HepG2 (cell line): Measurements from ENCODE around the gene KIAA1614. TPM values are rescaled to one million over a fixed set of nuclear protein-coding genes. Genes with fewer than 3 reads are reported as not detected.

Source experiments
- ARID2 ChIP-seq: sonication (generic); formaldehyde crosslinking; IDR thresholded peaks from 2 replicates; pipeline ENCODE4 v1.8.1; 2022; ENCODE audit warnings: mild to moderate bottlenecking, missing genetic modification reagents, borderline replicate concordance
- ATF7 ChIP-seq, 2 experiments: fragments of 450-650 bp in 1 of 2; sonication (generic) in 1 of 2; formaldehyde crosslinking in 1 of 2; IDR thresholded peaks; 2 replicates each; pipeline versions ENCODE4 v1.4.0 to v1.6.1; 2016 to 2020; ENCODE audit warnings: antibody characterized with exemption in 1 of 2, mild to moderate bottlenecking in 1 of 2, missing genetic modification reagents in 1 of 2
- CERS6 ChIP-seq: sonication (generic); formaldehyde crosslinking; IDR thresholded peaks from 2 replicates; pipeline ENCODE4 v1.5.0; 2020; ENCODE audit warnings: missing genetic modification reagents
- GPN1 ChIP-seq: sonication (generic); formaldehyde crosslinking; IDR thresholded peaks from 2 replicates; pipeline ENCODE4 v1.5.1; 2020; ENCODE audit warnings: missing genetic modification reagents, borderline replicate concordance
- HNRNPL ChIP-seq: fragments of 200-400 bp; formaldehyde crosslinking; IDR thresholded peaks from 2 replicates; pipeline ENCODE4 v1.6.1; 2017; ENCODE audit warnings: mild to moderate bottlenecking, low read depth, low read length
- KDM5B ChIP-seq: sonication (generic); formaldehyde crosslinking; IDR thresholded peaks from 2 replicates; pipeline ENCODE4 v1.4.0; 2020; ENCODE audit warnings: missing genetic modification reagents, mild to moderate bottlenecking, borderline replicate concordance
- MYC ChIP-seq: sonication (generic); formaldehyde crosslinking; IDR thresholded peaks from 2 replicates; pipeline ENCODE4 v1.9.0; 2021; ENCODE audit warnings: missing genetic modification reagents, borderline replicate concordance
- PHF5A ChIP-seq: IDR thresholded peaks from one replicate; pipeline ENCODE4 v1.6.1; 2018; ENCODE audit warnings: low read depth, missing genetic modification reagents; ENCODE audit not compliant: unreplicated experiment
- RFX5 ChIP-seq: IDR thresholded peaks from 2 replicates; pipeline ENCODE4 v1.6.1; 2011; ENCODE audit warnings: low read depth, low read length, improper control_type of control experiment
- TAF1 ChIP-seq: sonication (generic); formaldehyde crosslinking; IDR thresholded peaks from 2 replicates; pipeline ENCODE4 v1.4.0; 2020; ENCODE audit warnings: missing genetic modification reagents
- ZFY ChIP-seq: sonication (generic); formaldehyde crosslinking; IDR thresholded peaks from 2 replicates; pipeline ENCODE4 v1.4.0; 2020; ENCODE audit warnings: missing genetic modification reagents
- polyA plus RNA-seq, 8 experiments: library from polyadenylated mRNA; depleted of rRNA in 3 of 8; stranded (reverse) in 7 of 8; unstranded in 1 of 8; fragments of >200 nt; fragmentation: Illumina TruSeq in 4 of 8; extraction: Trizol in 4 of 8; gene quantifications; 2 replicates each; pipeline versions ENCODE4 v1.2.1 to v1.2.3, GENCODE V29; 2011 to 2016; ENCODE audit warnings: low read depth in 4 of 8, missing spikeins in 1 of 8, mixed read lengths in 1 of 8; ENCODE audit not compliant: insufficient read depth in 1 of 8
- total RNA-seq, 5 experiments: library from RNA; depleted of rRNA; stranded (reverse); fragments of >200 nt; fragmentation: Illumina TruSeq; extraction: Trizol; gene quantifications; 2 replicates each; pipeline ENCODE4 v1.2.3, GENCODE V29; 2016; ENCODE audit warnings: low read depth in 1 of 5
- TF ChIP-seq, protein P1 (sequence below): sonication (generic); formaldehyde crosslinking; IDR thresholded peaks from 2 replicates; pipeline ENCODE4 v1.5.1; 2020; ENCODE audit warnings: mild to moderate bottlenecking, missing genetic modification reagents, moderate library complexity
- TF ChIP-seq, protein P2 (sequence below): sonication (generic); formaldehyde crosslinking; IDR thresholded peaks from 2 replicates; pipeline ENCODE4 v1.8.1; 2023; ENCODE audit warnings: mild to moderate bottlenecking, missing genetic modification reagents
- TF ChIP-seq, protein P3 (sequence below): sonication (generic); formaldehyde crosslinking; IDR thresholded peaks from 2 replicates; pipeline ENCODE4 v1.5.0; 2020; ENCODE audit warnings: mild to moderate bottlenecking, missing genetic modification reagents, borderline replicate concordance

Gene KIAA1614
- total and polyA plus RNA-seq, 2 of the 13 experiments (the other 11 are each of a cell fraction or from before 2014, with no cell fraction given), result 0.15 to 0.77 TPM

DNA sequence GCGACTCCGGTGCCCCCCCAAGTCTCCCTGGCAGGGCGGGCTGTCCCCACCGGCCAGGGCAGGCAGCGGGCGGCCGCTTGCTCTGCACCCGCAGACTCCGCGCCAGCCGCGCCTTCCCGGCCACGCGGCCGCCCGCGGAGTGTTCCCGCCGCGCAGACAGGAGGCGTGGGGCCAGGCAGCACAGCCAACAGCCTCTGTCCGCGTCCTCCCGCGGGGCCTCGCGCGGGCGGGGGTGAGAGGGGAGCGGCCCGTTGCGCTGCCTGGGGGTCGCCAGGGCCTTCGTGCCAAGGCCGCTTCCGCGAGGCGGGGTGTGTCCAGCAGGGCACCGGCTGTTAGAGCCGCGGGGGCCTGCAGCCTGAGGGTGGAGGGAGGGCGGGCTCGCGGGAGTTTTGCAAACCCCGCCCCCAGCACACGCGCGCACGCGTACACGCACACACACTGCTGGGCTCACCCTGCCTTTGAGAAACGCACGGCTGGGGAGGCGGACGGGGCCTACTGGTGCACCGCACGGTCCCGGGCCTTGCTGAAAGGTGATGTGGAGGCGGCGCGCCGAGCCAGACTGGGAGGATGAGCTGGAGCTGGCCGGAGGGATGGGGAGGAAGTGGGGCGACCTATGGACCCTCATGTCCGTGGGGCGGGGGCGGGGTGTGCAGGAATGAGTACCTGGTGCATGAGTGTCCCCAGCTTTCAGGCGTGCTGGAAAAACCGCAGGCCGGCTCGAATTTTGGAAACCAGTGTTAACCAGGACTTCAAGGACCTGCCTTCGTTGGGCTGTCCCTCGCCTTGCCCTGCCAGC lies 41.5 kb downstream of the KIAA1614 start (continued):
- TF ChIP-seq TAF1 (peak; percentile 55; the same call in 1 of the 2 replicates), ZFY (CRISPR knock-in tag) (peak; percentile 80), MYC (peak; percentile 49; the same call in 1 of the 2 replicates), ATF7 (IDR thresholded peaks at IDR 0.05) (no peak), ATF7 (CRISPR knock-in tag; IDR thresholded peaks at IDR 0.05) (no peak), GPN1 (CRISPR knock-in tag) (no peak), CERS6 (CRISPR knock-in tag) (no peak), PHF5A (CRISPR knock-in tag) (no peak), RFX5 (no peak), HNRNPL (peak; percentile 70; the same call in 1 of the 2 replicates), ARID2 (CRISPR knock-in tag) (peak; percentile 51; the same call in 1 of the 2 replicates), KDM5B (CRISPR knock-in tag) (peak; percentile 59; the same call in 1 of the 2 replicates)
- TF ChIP-seq, protein P1, sequence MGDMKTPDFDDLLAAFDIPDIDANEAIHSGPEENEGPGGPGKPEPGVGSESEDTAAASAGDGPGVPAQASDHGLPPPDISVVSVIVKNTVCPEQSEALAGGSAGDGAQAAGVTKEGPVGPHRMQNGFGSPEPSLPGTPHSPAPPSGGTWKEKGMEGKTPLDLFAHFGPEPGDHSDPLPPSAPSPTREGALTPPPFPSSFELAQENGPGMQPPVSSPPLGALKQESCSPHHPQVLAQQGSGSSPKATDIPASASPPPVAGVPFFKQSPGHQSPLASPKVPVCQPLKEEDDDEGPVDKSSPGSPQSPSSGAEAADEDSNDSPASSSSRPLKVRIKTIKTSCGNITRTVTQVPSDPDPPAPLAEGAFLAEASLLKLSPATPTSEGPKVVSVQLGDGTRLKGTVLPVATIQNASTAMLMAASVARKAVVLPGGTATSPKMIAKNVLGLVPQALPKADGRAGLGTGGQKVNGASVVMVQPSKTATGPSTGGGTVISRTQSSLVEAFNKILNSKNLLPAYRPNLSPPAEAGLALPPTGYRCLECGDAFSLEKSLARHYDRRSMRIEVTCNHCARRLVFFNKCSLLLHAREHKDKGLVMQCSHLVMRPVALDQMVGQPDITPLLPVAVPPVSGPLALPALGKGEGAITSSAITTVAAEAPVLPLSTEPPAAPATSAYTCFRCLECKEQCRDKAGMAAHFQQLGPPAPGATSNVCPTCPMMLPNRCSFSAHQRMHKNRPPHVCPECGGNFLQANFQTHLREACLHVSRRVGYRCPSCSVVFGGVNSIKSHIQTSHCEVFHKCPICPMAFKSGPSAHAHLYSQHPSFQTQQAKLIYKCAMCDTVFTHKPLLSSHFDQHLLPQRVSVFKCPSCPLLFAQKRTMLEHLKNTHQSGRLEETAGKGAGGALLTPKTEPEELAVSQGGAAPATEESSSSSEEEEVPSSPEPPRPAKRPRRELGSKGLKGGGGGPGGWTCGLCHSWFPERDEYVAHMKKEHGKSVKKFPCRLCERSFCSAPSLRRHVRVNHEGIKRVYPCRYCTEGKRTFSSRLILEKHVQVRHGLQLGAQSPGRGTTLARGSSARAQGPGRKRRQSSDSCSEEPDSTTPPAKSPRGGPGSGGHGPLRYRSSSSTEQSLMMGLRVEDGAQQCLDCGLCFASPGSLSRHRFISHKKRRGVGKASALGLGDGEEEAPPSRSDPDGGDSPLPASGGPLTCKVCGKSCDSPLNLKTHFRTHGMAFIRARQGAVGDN (CRISPR knock-in tag), result peak; percentile 89
- TF ChIP-seq, protein P2, sequence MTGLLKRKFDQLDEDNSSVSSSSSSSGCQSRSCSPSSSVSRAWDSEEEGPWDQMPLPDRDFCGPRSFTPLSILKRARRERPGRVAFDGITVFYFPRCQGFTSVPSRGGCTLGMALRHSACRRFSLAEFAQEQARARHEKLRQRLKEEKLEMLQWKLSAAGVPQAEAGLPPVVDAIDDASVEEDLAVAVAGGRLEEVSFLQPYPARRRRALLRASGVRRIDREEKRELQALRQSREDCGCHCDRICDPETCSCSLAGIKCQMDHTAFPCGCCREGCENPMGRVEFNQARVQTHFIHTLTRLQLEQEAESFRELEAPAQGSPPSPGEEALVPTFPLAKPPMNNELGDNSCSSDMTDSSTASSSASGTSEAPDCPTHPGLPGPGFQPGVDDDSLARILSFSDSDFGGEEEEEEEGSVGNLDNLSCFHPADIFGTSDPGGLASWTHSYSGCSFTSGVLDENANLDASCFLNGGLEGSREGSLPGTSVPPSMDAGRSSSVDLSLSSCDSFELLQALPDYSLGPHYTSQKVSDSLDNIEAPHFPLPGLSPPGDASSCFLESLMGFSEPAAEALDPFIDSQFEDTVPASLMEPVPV (CRISPR knock-in tag), result peak; percentile 77; the same call in 1 of the 2 replicates
- TF ChIP-seq, protein P3, sequence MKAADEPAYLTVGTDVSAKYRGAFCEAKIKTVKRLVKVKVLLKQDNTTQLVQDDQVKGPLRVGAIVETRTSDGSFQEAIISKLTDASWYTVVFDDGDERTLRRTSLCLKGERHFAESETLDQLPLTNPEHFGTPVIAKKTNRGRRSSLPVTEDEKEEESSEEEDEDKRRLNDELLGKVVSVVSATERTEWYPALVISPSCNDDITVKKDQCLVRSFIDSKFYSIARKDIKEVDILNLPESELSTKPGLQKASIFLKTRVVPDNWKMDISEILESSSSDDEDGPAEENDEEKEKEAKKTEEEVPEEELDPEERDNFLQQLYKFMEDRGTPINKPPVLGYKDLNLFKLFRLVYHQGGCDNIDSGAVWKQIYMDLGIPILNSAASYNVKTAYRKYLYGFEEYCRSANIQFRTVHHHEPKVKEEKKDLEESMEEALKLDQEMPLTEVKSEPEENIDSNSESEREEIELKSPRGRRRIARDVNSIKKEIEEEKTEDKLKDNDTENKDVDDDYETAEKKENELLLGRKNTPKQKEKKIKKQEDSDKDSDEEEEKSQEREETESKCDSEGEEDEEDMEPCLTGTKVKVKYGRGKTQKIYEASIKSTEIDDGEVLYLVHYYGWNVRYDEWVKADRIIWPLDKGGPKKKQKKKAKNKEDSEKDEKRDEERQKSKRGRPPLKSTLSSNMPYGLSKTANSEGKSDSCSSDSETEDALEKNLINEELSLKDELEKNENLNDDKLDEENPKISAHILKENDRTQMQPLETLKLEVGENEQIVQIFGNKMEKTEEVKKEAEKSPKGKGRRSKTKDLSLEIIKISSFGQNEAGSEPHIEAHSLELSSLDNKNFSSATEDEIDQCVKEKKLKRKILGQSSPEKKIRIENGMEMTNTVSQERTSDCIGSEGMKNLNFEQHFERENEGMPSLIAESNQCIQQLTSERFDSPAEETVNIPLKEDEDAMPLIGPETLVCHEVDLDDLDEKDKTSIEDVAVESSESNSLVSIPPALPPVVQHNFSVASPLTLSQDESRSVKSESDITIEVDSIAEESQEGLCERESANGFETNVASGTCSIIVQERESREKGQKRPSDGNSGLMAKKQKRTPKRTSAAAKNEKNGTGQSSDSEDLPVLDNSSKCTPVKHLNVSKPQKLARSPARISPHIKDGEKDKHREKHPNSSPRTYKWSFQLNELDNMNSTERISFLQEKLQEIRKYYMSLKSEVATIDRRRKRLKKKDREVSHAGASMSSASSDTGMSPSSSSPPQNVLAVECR (CRISPR knock-in tag), result peak; percentile 60; the same call in 1 of the 2 replicates
